WTC11 (cell line): ENCODE data around the gene OSBPL5. TPM values are rescaled to one million over a fixed set of nuclear protein-coding genes. Genes with fewer than 3 reads are reported as not detected.

ENCODE experiments used
- ATAC-seq: fragments of 200-7000 bp; cut with Tn5 transposase; 2 replicates; pipeline ENCODE4 v1.10.0; 2021; ENCODE audit warnings: mild to moderate bottlenecking, moderate library complexity
- CTCF ChIA-PET: fragments of 300-600 bp; sonication (Branson Sonifier 250); formaldehyde crosslinking; loops from one replicate; lab custom pipeline; 2021; ENCODE audit warnings: antibody characterized with exemption; lab: Charles Lee
- POLR2A ChIA-PET: fragments of 350-600 bp; sonication (Branson Sonifier 250); formaldehyde crosslinking; loops from one replicate; lab custom pipeline; 2021; ENCODE audit warnings: antibody characterized with exemption; lab: Charles Lee
- DNase-seq: peaks from one replicate; pipeline ENCODE4 v3.0.0; 2021; ENCODE audit warnings: low spot score
- H3K27ac Mint-ChIP-seq: 2 replicates; pipeline ENCODE4 v1.8.0; 2021; ENCODE audit warnings: mixed read lengths
- H3K27me3 Mint-ChIP-seq: 2 replicates; pipeline ENCODE4 v1.8.0; 2021; ENCODE audit warnings: low read depth, mild to moderate bottlenecking, moderate library complexity, mixed read lengths
- H3K36me3 Mint-ChIP-seq: 2 replicates; pipeline ENCODE4 v1.8.0; 2021; ENCODE audit warnings: mixed read lengths
- H3K4me1 Mint-ChIP-seq: 2 replicates; pipeline ENCODE4 v1.8.0; 2022; ENCODE audit warnings: mixed read lengths
- H3K4me3 Mint-ChIP-seq: 2 replicates; pipeline ENCODE4 v1.8.0; 2021; ENCODE audit warnings: mild to moderate bottlenecking, moderate library complexity, mixed read lengths
- H3K9me3 Mint-ChIP-seq: 2 replicates; pipeline ENCODE4 v1.8.0; 2021; ENCODE audit warnings: mixed read lengths
- ATF6 ChIP-seq: sonication (generic); formaldehyde crosslinking; IDR thresholded peaks from 2 replicates; pipeline ENCODE4 v1.8.1; 2023; ENCODE audit warnings: mild to moderate bottlenecking, missing genetic modification reagents
- CREB1 ChIP-seq: sonication (generic); formaldehyde crosslinking; IDR thresholded peaks from 2 replicates; pipeline ENCODE4 v1.8.0; 2023; ENCODE audit warnings: mild to moderate bottlenecking, missing genetic modification reagents
- CTCF ChIP-seq: fragments of 200-600 bp; IDR thresholded peaks from 2 replicates; pipeline ENCODE4 v1.8.0; 2022; ENCODE audit warnings: antibody characterized with exemption
- ETV6 ChIP-seq: sonication (generic); formaldehyde crosslinking; IDR thresholded peaks from 2 replicates; pipeline ENCODE4 v1.8.1; 2022; ENCODE audit warnings: mild to moderate bottlenecking, missing genetic modification reagents
- FOXP4 ChIP-seq: sonication (generic); formaldehyde crosslinking; IDR thresholded peaks from 2 replicates; pipeline ENCODE4 v1.8.0; 2022; ENCODE audit warnings: mild to moderate bottlenecking, missing genetic modification reagents
- MLX ChIP-seq: sonication (generic); formaldehyde crosslinking; IDR thresholded peaks from 2 replicates; pipeline ENCODE4 v1.8.1; 2023; ENCODE audit warnings: mild to moderate bottlenecking, missing genetic modification reagents, moderate library complexity
- NR3C1 ChIP-seq: sonication (generic); formaldehyde crosslinking; conservative IDR thresholded peaks from 2 replicates; pipeline ENCODE4 v1.8.1; 2023; ENCODE audit warnings: low read depth, mild to moderate bottlenecking, missing genetic modification reagents
- TCF7 ChIP-seq: sonication (generic); formaldehyde crosslinking; IDR thresholded peaks from 2 replicates; pipeline ENCODE4 v1.8.0; 2022; ENCODE audit warnings: mild to moderate bottlenecking, low read depth, missing genetic modification reagents, moderate library complexity
- ZNF512 ChIP-seq: sonication (generic); formaldehyde crosslinking; IDR thresholded peaks from 2 replicates; pipeline ENCODE4 v1.8.1; 2022; ENCODE audit warnings: missing genetic modification reagents, borderline replicate concordance
- total RNA-seq: library from RNA; stranded (reverse); gene quantifications from 3 replicates; pipeline ENCODE4 v1.2.3, GENCODE V29; 2021
- TF ChIP-seq, protein P1 (sequence below): sonication (generic); formaldehyde crosslinking; IDR thresholded peaks from 2 replicates; pipeline ENCODE4 v1.8.0; 2022; ENCODE audit warnings: mild to moderate bottlenecking, missing genetic modification reagents
- TF ChIP-seq, protein P2 (sequence below): sonication (generic); formaldehyde crosslinking; IDR thresholded peaks from 2 replicates; pipeline ENCODE4 v1.8.0; 2022; ENCODE audit warnings: mild to moderate bottlenecking, missing genetic modification reagents

Gene OSBPL5
- total RNA-seq, 1 experiment from 2014 or later, result 17.7 TPM

GRCh38 chr11:3129181-3129590 is 35.9 kb downstream of the OSBPL5 start:
- Mint-ChIP-seq H3K27me3 (no peaks in the 10 kb centered on the region), H3K27ac (no peak overlapping the region), H3K4me1 (no peaks in the 10 kb centered on the region), H3K36me3 (no peaks in the 10 kb centered on the region), H3K9me3 (peaks cover 4% of the 10 kb centered on the region)
- no peak for DNase-seq
- POLR2A ChIA-PET, result no interaction called here
- no peak for ATAC-seq
- CTCF ChIA-PET, result interaction anchor here (1.1 to 2.2 kb wide), 5 partner anchors 9 to 92 kb away, joined by 3 to 11 read pairs (median 4); no protein-coding TSS in a partner anchor
- TF ChIP-seq ZNF512, result no peak
- no peak for TF ChIP-seq MLX (CRISPR knock-in tag)
- TF ChIP-seq, protein P1, sequence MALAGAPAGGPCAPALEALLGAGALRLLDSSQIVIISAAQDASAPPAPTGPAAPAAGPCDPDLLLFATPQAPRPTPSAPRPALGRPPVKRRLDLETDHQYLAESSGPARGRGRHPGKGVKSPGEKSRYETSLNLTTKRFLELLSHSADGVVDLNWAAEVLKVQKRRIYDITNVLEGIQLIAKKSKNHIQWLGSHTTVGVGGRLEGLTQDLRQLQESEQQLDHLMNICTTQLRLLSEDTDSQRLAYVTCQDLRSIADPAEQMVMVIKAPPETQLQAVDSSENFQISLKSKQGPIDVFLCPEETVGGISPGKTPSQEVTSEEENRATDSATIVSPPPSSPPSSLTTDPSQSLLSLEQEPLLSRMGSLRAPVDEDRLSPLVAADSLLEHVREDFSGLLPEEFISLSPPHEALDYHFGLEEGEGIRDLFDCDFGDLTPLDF (CRISPR knock-in tag), result no peak
- TF ChIP-seq FOXP4 (CRISPR knock-in tag), result no peak
- TF ChIP-seq, all 79 proteins: peak for 0
- H3K4me3 Mint-ChIP-seq, result no peak overlapping the region

DNA sequence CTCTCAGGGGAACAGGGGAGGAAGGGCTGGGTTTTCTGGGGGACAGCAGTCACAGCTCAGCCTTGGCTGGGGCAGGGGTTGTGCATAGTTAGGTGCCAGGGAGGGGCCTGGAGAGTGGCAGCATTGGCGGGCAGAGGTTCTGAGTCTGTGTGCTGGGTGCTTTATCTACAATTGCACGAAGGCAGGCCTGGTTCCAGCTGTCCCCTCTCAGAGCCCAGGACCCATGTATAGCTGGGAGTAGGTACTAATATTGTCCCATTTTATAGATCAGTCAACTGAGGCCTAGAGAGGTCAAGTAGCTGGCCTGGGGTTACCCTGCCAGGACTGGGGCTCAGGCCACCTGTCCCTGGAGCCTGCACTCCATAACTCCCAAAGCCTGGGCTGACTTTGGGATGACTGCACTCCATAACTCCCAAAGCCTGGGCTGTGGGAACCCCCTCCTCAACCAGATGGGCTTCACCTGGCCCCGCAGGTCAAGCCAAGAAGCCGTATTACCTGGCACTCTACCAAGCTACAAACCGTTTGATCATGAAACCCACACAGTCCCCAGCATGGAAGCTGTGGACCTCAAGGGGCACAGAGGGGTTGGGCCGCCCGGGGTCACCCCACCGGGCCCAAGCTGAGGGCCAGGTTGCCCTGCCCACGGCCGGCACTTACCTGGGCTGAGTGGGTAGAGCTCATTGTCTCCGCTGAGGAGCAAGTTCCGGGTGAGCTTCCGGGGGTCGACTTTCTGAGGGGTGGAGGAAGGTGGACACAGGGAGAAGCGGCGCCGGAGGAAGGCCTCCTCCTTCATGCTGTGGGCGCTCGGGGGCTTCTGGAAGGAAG is 36.5 kb downstream of the OSBPL5 start:
- CTCF ChIA-PET, result interaction anchor here (1.1 to 2.2 kb wide), 5 partner anchors 10 to 153 kb away, joined by 3 to 11 read pairs (median 4); no protein-coding TSS in a partner anchor
- DNase-seq, result no peak
- H3K4me3 Mint-ChIP-seq, result no peak overlapping the region
- peaks cover 4% of the 10 kb centered on the region for H3K9me3 Mint-ChIP-seq
- H3K27me3 Mint-ChIP-seq, result no peaks in the 10 kb centered on the region
- POLR2A ChIA-PET, result no interaction called here
- TF ChIP-seq CREB1 (CRISPR knock-in tag), result no peak
- no peak for TF ChIP-seq ATF6 (CRISPR knock-in tag)
- no peak for TF ChIP-seq NR3C1 (CRISPR knock-in tag)
- TF ChIP-seq, protein P2, sequence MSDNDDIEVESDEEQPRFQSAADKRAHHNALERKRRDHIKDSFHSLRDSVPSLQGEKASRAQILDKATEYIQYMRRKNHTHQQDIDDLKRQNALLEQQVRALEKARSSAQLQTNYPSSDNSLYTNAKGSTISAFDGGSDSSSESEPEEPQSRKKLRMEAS (CRISPR knock-in tag), result no peak
- TF ChIP-seq TCF7 (CRISPR knock-in tag), result no peak
- no peak for TF ChIP-seq ETV6 (CRISPR knock-in tag)
- TF ChIP-seq, all 79 proteins: peak for 0
- Mint-ChIP-seq H3K4me1 (no peaks in the 10 kb centered on the region), H3K27ac (no peak overlapping the region), H3K36me3 (no peaks in the 10 kb centered on the region)
- ATAC-seq, result no peak

DNA sequence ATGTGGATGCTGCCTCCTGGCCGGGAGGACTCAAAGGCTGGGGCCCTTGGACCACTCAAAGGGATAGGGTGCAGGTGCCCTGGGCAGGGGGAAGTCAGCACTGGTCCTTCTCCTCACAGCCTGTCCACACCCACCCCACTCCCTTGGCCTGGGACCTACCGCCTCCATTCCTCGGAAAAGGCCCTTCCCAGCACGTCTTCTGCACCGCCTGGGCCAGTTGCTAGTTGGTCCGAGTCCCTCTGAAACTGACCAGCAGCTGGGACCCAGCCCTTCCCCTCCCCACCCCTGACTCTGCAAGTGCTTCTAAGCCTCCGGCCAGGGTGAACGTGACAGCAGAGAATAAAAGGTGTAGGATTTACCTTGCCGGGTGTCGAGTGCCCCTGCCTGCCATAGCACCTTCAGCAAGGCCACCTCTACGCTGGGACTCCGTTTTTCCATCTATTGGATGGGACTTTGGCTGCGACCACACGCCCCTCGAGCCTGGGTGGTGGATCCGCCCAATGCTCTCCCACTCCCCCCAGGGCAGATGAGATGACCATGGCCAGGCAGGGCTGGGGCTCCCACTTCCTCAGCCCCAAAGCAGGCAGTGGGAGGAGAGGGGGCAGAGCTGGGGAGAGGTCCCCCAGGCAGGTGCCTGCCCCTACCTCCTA is 37.3 kb downstream of the OSBPL5 start:
- Mint-ChIP-seq H3K27me3 (no peaks in the 10 kb centered on the region), H3K9me3 (peaks cover 4% of the 10 kb centered on the region), H3K4me3 (no peak overlapping the region), H3K36me3 (no peaks in the 10 kb centered on the region), H3K27ac (no peak overlapping the region), H3K4me1 (no peaks in the 10 kb centered on the region)
- ATAC-seq, result no peak
- POLR2A ChIA-PET, result no interaction called here
- CTCF ChIA-PET, result interaction anchor here (1.3 to 2.2 kb wide), 2 partner anchors 11 to 153 kb away, joined by 3 to 11 read pairs; no protein-coding TSS in a partner anchor
- no peak for TF ChIP-seq CTCF
- DNase-seq, result no peak
